GM23338 (cell line): ENCODE measurements around the gene UGT1A10. TPM values are rescaled to one million over a fixed set of nuclear protein-coding genes. Genes with fewer than 3 reads are reported as not detected.

Source experiments
- ATAC-seq: fragments of 200-7000 bp; cut with Tn5 transposase; 3 replicates; pipeline ENCODE4 v1.9.1; 2020
- DNase-seq: peaks from one replicate; pipeline ENCODE4 v3.0.0-alpha.2; 2015; ENCODE audit warnings: low spot score
- H2AFZ ChIP-seq: fragments of 200-600 bp; sonication (generic); 2 replicates; pipeline ENCODE4 v1.8.0; 2016; ENCODE audit warnings: antibody characterized with exemption, mild to moderate bottlenecking, moderate library complexity
- H3F3A ChIP-seq: fragments of 200-600 bp; sonication (generic); replicated peaks from 2 replicates; pipeline ENCODE4 v1.8.0; 2017; ENCODE audit warnings: antibody characterized with exemption, mixed run types, low read depth
- H3K27ac ChIP-seq: fragments of 200-600 bp; sonication (generic); 2 replicates; pipeline ENCODE4 v1.6.1; 2016; ENCODE audit warnings: low read depth
- H3K27me3 ChIP-seq: fragments of 200-600 bp; sonication (generic); 2 replicates; pipeline ENCODE4 v1.8.0; 2016; ENCODE audit warnings: mild to moderate bottlenecking, mixed run types, moderate library complexity; ENCODE audit not compliant: insufficient read depth
- H3K36me3 ChIP-seq: fragments of 200-600 bp; sonication (generic); 2 replicates; pipeline ENCODE4 v1.8.0; 2016; ENCODE audit warnings: mild to moderate bottlenecking; ENCODE audit not compliant: insufficient read depth
- H3K4me1 ChIP-seq: fragments of 200-600 bp; sonication (generic); 2 replicates; pipeline ENCODE4 v1.8.0; 2016; ENCODE audit warnings: mild to moderate bottlenecking, moderate library complexity; ENCODE audit not compliant: insufficient read depth
- H3K4me2 ChIP-seq: fragments of 200-600 bp; sonication (generic); 2 replicates; pipeline ENCODE4 v1.7.1; 2017; ENCODE audit warnings: mixed run types
- H3K4me3 ChIP-seq: fragments of 200-600 bp; sonication (generic); 2 replicates; pipeline ENCODE4 v1.6.1; 2016; ENCODE audit warnings: mixed run types
- H3K79me2 ChIP-seq: fragments of 200-600 bp; sonication (generic); replicated peaks from 2 replicates; pipeline ENCODE4 v1.8.0; 2017; ENCODE audit warnings: mild to moderate bottlenecking; ENCODE audit not compliant: insufficient read depth
- H3K9me2 ChIP-seq: fragments of 200-600 bp; sonication (generic); 2 replicates; pipeline ENCODE4 v1.8.0; 2017; ENCODE audit not compliant: insufficient read depth
- H4K20me1 ChIP-seq: fragments of 200-600 bp; sonication (generic); replicated peaks from 2 replicates; pipeline ENCODE4 v1.8.0; 2017; ENCODE audit warnings: mild to moderate bottlenecking; ENCODE audit not compliant: insufficient read depth
- H3K27ac Mint-ChIP-seq: 2 replicates; pipeline ENCODE4 v1.8.0; 2020; ENCODE audit warnings: inconsistent platforms, mild to moderate bottlenecking, moderate library complexity, mixed read lengths
- H3K27me3 Mint-ChIP-seq: 3 replicates; pipeline ENCODE4 v1.8.0; 2022; ENCODE audit warnings: low read depth, mild to moderate bottlenecking, moderate library complexity, mixed read lengths, inconsistent platforms; ENCODE audit not compliant: insufficient read depth, poor library complexity
- H3K36me3 Mint-ChIP-seq: 3 replicates; pipeline ENCODE4 v1.8.0; 2021; ENCODE audit warnings: low read depth, mild to moderate bottlenecking, inconsistent platforms, moderate library complexity, mixed read lengths
- H3K4me1 Mint-ChIP-seq: 3 replicates; pipeline ENCODE4 v1.8.0; 2020; ENCODE audit warnings: mild to moderate bottlenecking, inconsistent platforms, mixed read lengths
- H3K4me3 Mint-ChIP-seq: 3 replicates; pipeline ENCODE4 v1.8.0; 2021; ENCODE audit warnings: moderate library complexity, mild to moderate bottlenecking, inconsistent platforms, mixed read lengths
- H3K9me3 Mint-ChIP-seq: 3 replicates; pipeline ENCODE4 v1.8.0; 2020; ENCODE audit warnings: moderate library complexity, mild to moderate bottlenecking, inconsistent platforms, mixed read lengths
- JUNB ChIP-seq: IDR thresholded peaks from one replicate; pipeline ENCODE4 v1.6.1; 2016; ENCODE audit warnings: antibody characterized with exemption; ENCODE audit not compliant: unreplicated experiment
- POLR2AphosphoS5 ChIP-seq: IDR thresholded peaks from 2 replicates; pipeline ENCODE4 v1.6.1; 2016; ENCODE audit warnings: antibody characterized with exemption, low read depth
- ZNF114 ChIP-seq: fragments of 250-450 bp; sonication (Bioruptor Pico); IDR thresholded peaks from 2 replicates; pipeline ENCODE4 v1.5.0; 2020; ENCODE audit warnings: mild to moderate bottlenecking, moderate library complexity
- ZNF331 ChIP-seq: fragments of 250-450 bp; sonication (Bioruptor Pico); IDR thresholded peaks from 2 replicates; pipeline ENCODE4 v1.5.0; 2020; ENCODE audit warnings: low read depth, mild to moderate bottlenecking, moderate library complexity
- polyA plus RNA-seq: library from polyadenylated mRNA; unstranded; fragments of >200 nt; fragmentation: Nextera tagmentation; extraction: Ambion mirVana; gene quantifications from 2 replicates; pipeline ENCODE4 v1.2.1, GENCODE V29; 2016
- total RNA-seq: library from RNA; depleted of rRNA; stranded (reverse); fragments of >200 nt; shearing (Covaris generic); gene quantifications from 2 replicates; pipeline ENCODE4 v1.2.3, GENCODE V29; 2014
- TF ChIP-seq, protein P1 (sequence below): IDR thresholded peaks from 2 replicates; pipeline ENCODE4 v1.6.1; 2016; ENCODE audit warnings: antibody characterized with exemption
- TF ChIP-seq, protein P2 (sequence below): fragments of 250-450 bp; sonication (Bioruptor Pico); IDR thresholded peaks from 2 replicates; pipeline ENCODE4 v1.5.0; 2020; ENCODE audit warnings: mild to moderate bottlenecking, moderate library complexity

UGT1A10 gene
- total and polyA plus RNA-seq, 2 experiments from 2014 or later: not detected

DNA sequence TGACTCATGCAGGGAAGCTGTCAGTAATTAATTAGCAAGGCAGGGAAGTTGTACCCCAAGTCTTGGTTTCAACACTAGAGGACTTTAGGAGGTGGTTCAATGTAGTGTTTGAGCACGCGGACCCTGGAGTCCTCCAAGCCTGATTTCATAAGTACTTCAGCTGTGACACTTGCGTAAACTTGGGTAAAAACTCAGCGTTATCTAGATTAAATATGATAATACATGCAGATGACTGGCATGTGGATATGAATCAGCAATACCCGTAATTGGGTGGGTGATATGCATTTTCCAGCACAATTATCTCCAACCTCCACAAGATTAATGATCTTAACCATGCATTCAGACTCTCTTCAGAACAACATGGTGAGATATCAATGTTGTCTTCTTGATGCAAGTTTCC, 50.7 kb downstream of the UGT1A10 start:
- no peak overlapping the region for H3K4me3 ChIP-seq
- ATAC-seq: no peak
- H3F3A ChIP-seq: no peaks in the 10 kb centered on the region
- no peak for DNase-seq
- no peaks in the 10 kb centered on the region for H3K79me2 ChIP-seq
- Mint-ChIP-seq H3K4me3 (no peak overlapping the region), H3K9me3 (no peaks in the 10 kb centered on the region), H3K27me3 (peaks cover 3% of the 10 kb centered on the region), H3K4me1 (peaks cover 17% of the 10 kb centered on the region), H3K36me3 (no peaks in the 10 kb centered on the region; the same call in 2 of the 3 replicates), H3K27ac (no peak overlapping the region)
- H4K20me1 ChIP-seq: no peaks in the 10 kb centered on the region; the same call in 1 of the 2 replicates
- H3K4me1 ChIP-seq: peaks cover 7% of the 10 kb centered on the region; the same call in 1 of the 2 replicates
- H3K36me3 ChIP-seq: no peaks in the 10 kb centered on the region
- H3K4me2 ChIP-seq: no peak overlapping the region
- no peak overlapping the region for H3K27ac ChIP-seq
- H3K9me2 ChIP-seq: peaks cover 12% of the 10 kb centered on the region; the same call in 1 of the 2 replicates
- no peak overlapping the region for H2AFZ ChIP-seq
- no peaks in the 10 kb centered on the region for H3K27me3 ChIP-seq
- TF ChIP-seq, protein P1, sequence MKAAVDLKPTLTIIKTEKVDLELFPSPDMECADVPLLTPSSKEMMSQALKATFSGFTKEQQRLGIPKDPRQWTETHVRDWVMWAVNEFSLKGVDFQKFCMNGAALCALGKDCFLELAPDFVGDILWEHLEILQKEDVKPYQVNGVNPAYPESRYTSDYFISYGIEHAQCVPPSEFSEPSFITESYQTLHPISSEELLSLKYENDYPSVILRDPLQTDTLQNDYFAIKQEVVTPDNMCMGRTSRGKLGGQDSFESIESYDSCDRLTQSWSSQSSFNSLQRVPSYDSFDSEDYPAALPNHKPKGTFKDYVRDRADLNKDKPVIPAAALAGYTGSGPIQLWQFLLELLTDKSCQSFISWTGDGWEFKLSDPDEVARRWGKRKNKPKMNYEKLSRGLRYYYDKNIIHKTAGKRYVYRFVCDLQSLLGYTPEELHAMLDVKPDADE: no peak
- TF ChIP-seq JUNB: no peak

DNA sequence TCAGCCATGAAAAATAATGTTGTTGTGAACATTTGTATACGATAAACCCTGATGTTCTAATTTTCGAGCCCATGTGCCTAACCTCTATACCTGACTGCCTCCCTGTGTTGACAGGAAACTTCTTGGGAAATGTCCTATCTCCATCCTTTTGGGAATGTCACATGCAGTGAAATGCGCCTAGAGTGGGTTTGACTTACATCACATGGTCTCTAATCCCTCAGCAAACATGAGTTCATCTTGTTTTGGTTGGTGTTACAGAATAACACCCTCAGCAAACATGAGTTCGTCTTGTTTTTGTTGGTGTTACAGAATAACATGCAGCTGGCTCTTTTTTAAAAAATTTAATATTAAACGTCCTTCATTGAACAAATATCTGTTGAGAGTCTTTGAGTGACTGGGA, 52.1 kb downstream of the UGT1A10 start:
- H3F3A ChIP-seq: no peaks in the 10 kb centered on the region
- H3K4me1 ChIP-seq: peaks cover 7% of the 10 kb centered on the region; the same call in 1 of the 2 replicates
- peaks cover 16% of the 10 kb centered on the region; the same call in 1 of the 2 replicates for H3K9me2 ChIP-seq
- Mint-ChIP-seq H3K27me3 (peaks cover 2% of the 10 kb centered on the region), H3K4me1 (peaks cover 20% of the 10 kb centered on the region), H3K9me3 (no peaks in the 10 kb centered on the region), H3K27ac (no peak overlapping the region), H3K4me3 (no peak overlapping the region), H3K36me3 (no peaks in the 10 kb centered on the region; the same call in 2 of the 3 replicates)
- ATAC-seq (no peak), DNase-seq (no peak)
- no peak overlapping the region for H2AFZ ChIP-seq
- H3K4me3 ChIP-seq: no peak overlapping the region
- no peak overlapping the region for H3K27ac ChIP-seq
- no peaks in the 10 kb centered on the region; the same call in 1 of the 2 replicates for H4K20me1 ChIP-seq
- H3K4me2 ChIP-seq: no peak overlapping the region
- TF ChIP-seq, protein P2, sequence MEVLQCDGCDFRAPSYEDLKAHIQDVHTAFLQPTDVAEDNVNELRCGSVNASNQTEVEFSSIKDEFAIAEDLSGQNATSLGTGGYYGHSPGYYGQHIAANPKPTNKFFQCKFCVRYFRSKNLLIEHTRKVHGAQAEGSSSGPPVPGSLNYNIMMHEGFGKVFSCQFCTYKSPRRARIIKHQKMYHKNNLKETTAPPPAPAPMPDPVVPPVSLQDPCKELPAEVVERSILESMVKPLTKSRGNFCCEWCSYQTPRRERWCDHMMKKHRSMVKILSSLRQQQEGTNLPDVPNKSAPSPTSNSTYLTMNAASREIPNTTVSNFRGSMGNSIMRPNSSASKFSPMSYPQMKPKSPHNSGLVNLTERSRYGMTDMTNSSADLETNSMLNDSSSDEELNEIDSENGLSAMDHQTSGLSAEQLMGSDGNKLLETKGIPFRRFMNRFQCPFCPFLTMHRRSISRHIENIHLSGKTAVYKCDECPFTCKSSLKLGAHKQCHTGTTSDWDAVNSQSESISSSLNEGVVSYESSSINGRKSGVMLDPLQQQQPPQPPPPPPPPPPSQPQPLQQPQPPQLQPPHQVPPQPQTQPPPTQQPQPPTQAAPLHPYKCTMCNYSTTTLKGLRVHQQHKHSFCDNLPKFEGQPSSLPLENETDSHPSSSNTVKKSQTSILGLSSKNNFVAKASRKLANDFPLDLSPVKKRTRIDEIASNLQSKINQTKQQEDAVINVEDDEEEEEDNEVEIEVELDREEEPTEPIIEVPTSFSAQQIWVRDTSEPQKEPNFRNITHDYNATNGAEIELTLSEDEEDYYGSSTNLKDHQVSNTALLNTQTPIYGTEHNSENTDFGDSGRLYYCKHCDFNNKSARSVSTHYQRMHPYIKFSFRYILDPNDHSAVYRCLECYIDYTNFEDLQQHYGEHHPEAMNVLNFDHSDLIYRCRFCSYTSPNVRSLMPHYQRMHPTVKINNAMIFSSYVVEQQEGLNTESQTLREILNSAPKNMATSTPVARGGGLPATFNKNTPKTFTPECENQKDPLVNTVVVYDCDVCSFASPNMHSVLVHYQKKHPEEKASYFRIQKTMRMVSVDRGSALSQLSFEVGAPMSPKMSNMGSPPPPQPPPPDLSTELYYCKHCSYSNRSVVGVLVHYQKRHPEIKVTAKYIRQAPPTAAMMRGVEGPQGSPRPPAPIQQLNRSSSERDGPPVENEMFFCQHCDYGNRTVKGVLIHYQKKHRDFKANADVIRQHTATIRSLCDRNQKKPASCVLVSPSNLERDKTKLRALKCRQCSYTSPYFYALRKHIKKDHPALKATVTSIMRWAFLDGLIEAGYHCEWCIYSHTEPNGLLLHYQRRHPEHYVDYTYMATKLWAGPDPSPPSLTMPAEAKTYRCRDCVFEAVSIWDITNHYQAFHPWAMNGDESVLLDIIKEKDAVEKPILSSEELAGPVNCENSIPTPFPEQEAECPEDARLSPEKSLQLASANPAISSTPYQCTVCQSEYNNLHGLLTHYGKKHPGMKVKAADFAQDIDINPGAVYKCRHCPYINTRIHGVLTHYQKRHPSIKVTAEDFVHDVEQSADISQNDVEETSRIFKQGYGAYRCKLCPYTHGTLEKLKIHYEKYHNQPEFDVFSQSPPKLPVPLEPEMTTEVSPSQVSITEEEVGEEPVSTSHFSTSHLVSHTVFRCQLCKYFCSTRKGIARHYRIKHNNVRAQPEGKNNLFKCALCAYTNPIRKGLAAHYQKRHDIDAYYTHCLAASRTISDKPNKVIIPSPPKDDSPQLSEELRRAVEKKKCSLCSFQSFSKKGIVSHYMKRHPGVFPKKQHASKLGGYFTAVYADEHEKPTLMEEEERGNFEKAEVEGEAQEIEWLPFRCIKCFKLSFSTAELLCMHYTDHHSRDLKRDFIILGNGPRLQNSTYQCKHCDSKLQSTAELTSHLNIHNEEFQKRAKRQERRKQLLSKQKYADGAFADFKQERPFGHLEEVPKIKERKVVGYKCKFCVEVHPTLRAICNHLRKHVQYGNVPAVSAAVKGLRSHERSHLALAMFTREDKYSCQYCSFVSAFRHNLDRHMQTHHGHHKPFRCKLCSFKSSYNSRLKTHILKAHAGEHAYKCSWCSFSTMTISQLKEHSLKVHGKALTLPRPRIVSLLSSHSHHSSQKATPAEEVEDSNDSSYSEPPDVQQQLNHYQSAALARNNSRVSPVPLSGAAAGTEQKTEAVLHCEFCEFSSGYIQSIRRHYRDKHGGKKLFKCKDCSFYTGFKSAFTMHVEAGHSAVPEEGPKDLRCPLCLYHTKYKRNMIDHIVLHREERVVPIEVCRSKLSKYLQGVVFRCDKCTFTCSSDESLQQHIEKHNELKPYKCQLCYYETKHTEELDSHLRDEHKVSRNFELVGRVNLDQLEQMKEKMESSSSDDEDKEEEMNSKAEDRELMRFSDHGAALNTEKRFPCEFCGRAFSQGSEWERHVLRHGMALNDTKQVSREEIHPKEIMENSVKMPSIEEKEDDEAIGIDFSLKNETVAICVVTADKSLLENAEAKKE: no peak
- TF ChIP-seq ZNF331 (CRISPR knock-in tag) (no peak), POLR2AphosphoS5 (no peak), ZNF114 (no peak)
- TF ChIP-seq, protein P1: no peak
- no peaks in the 10 kb centered on the region for H3K36me3 ChIP-seq
- H3K79me2 ChIP-seq: no peaks in the 10 kb centered on the region
- H3K27me3 ChIP-seq: no peaks in the 10 kb centered on the region
